Fibroblast of skin of back (primary cell): ENCODE data around the gene TICAM1.
"Not testable (repeated sequence)": the region's sequence is repeated elsewhere in the genome, so short reads cannot be mapped to it uniquely, and the experiment has no call there.

Experiments
- DNase-seq: peaks from one replicate; pipeline ENCODE4 v3.0.0-alpha.2; 2013

TICAM1 gene

DNA sequence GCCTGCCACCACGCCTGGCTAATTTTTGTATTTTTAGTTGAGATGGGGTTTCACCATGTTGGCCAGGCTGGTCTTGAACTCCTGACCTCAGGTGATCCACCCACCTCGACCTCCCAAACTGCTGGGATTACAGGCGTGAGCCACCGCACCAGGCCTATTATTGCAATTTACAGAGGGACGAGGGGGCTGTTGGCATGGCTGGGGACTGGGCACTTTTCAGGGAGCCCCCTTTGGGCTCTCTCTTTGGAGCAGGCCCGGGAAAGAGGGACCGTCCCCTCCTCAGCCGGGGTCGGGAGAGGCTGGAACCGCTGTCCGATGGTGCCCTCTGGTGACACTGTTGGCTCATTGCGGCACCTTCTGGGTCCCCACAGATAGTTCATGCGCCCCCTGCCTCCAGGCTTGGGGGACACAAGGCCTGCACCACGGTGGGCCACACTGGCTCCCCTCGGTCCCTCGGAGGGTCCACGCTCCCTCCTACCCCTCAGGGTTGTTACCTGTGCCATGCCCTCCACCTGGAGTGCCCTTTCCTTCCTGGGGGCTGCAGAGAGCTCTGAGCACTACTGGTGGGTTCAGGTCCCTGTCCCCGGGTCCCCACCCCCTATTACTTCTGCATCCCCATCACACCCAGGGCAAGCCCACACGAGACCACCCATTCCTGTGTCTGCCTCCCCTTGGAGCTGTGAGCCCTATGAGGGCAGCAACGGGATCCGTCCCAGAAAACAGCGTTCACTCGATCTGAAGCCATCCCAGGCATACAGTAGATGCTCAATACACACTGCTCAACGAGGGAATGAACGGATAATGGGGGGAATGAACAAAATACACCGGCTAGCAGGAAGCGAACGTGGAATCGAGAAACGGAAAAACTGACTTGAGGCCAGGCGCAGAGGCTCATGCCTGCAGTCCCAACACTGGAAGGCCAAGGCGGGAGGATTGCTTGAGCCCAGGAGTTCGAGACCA is 27.5 kb downstream of the TICAM1 start:
- DNase-seq: peak; percentile 57

GRCh38 chr19:4802711-4803110 is 28.8 kb downstream of the TICAM1 start:
- DNase-seq: no peak

DNA sequence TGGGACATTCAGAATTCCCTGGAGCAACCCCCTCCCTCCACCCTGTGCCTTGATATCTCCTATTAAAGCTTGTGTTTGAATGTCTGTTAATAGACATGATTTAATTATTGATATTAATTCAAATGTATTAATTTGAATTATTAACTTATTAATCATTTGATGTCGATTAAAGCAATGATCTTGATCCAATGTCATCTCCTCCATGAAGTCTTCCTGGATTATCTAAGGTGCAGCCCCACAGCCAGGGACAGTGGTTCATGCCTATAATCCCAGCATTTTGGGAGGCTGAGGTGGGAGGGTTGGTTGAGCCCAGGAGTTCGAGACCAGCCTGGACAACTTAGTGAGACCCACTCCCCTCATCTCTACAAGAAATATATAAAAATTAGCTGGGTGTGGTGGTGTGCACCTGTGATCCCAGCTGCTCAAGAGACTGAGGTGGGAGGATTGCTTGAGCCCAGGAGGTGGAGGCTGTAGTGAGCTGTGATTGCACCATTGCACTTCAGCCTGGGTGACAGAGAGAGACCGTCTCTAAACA is 30.4 kb downstream of the TICAM1 start:
- no peak for DNase-seq

DNA sequence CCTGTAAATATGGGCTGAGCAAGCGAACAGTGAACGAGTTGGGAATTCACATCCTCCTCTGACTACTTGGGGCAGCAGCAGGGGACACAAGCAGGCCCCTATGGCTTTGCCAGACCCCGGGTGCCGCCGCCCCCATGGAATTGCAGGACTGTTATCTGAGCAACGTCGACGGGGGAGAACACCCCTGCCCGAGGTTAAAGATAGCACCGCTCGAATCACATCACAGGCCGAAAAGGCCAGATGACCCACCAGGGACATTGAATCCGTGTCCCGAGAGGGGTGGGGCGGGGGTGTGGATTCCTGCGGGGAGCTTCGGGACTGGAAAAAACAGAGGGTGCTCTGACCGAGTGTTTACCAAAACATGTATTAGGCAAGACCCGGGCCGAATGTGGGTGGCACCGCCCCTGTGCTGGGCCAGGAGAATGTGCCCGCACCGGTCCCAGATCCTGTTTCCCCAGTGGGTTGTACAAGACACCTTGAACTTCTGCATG is 30.9 kb downstream of the TICAM1 start:
- no peak for DNase-seq

- DNase-seq: no peak
These were observed 36.1 kb downstream of the TICAM1 start for GRCh38 chr19:4795400-4795799.

- DNase-seq: no peak
These were observed 36.5 kb downstream of the TICAM1 start for GRCh38 chr19:4794971-4795370.

DNA sequence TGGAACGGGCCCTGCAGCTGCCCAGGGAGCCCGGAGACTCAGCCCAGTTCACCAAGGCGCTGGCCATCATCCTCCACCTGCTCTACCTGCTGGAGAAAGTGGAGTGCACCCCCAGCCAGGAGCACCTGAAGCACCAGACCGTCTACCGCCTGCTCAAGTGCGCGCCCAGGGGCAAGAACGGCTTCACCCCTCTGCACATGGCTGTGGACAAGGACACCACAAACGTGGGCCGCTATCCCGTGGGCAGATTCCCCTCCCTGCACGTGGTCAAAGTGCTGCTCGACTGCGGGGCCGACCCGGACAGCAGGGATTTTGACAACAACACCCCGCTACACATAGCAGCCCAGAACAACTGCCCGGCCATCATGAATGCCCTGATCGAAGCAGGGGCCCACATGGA is 38.2 kb downstream of the TICAM1 start:
- DNase-seq: not testable (repeated sequence)

DNA sequence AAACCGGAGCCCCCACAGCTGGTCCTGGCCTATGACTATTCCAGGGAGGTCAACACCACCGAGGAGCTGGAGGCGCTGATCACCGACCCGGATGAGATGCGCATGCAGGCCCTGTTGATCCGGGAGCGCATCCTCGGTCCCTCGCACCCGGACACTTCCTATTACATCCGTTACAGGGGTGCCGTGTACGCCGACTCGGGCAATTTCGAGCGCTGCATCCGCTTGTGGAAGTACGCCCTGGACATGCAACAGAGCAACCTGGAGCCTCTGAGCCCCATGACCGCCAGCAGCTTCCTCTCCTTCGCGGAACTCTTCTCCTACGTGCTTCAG is 38.7 kb downstream of the TICAM1 start:
- not testable (repeated sequence) for DNase-seq

DNA sequence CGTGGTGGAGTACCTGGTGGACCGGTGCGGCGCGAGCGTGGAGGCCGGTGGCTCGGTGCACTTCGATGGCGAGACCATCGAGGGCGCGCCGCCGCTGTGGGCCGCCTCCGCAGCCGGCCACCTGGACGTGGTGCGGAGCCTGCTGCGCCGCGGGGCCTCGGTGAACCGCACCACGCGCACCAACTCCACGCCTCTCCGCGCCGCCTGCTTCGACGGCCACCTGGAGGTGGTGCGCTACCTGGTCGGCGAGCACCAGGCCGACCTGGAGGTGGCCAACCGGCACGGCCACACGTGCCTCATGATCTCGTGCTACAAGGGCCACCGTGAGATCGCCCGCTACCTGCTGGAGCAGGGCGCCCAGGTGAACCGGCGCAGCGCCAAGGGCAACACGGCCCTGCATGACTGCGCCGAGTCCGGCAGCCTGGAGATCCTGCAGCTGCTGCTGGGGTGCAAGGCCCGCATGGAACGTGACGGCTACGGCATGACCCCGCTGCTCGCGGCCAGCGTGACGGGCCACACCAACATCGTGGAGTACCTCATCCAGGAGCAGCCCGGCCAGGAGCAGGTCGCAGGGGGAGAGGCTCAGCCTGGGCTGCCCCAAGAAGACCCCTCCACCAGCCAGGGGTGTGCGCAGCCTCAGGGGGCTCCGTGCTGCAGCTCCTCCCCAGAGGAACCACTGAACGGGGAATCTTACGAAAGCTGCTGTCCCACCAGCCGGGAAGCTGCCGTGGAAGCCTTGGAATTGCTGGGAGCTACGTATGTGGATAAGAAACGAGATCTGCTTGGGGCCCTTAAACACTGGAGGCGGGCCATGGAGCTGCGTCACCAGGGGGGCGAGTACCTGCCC is 39.3 kb downstream of the TICAM1 start:
- DNase-seq: not testable (repeated sequence)

GRCh38 chr19:4791183-4792018 is 40.1 kb downstream of the TICAM1 start, which contains the start of gene FEM1A:
TSS of gene FEM1A (plus strand) at chr19:4791734. CDS start at chr19:4791855, 121 bp downstream.
- DNase-seq: peak; percentile 100

GRCh38 chr19:4786412-4787016 is 45.0 kb downstream of the TICAM1 start:
- not testable (repeated sequence) for DNase-seq

GRCh38 chr19:4781801-4782200 is 49.7 kb downstream of the TICAM1 start:
- no peak for DNase-seq

DNA sequence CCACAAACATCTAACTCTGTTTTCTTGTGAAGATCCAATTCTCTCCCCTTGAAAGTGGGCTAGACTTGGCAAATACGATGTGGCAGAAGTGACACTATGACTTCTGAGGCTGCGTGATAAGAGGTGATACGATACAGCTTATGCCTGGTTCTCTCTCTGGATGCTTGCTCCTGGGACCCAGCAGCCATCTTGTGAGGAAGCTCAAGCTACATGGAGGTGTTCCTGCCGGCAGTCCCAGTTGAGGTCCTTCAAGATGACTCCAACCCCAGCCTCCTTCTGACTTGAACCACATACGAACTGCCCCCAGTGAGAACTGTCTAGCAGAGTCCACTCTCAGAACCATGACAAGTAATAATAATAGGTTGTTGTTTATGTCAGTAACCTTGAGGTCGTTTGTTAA is 50.7 kb downstream of the TICAM1 start:
- no peak for DNase-seq

DNA sequence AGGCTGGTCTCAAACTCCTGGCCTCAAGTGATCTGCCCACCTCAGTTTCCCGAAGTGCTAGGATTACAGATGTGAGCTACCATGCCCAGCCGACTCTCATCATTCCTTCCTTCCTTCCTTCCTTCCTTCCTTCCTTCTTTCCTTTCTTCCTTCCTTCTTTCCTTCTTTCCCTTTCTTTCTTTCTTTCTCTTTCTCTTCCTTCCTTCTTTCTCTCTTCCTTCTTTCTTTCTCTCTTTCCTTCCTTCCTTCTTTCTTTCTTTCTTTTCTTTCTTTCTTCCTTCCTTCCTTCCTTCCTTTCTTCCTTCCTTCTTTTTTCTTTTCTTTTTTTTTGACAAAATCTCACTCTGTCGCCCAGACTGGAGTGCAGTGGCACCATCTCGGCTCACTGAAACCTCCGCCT is 53.4 kb downstream of the TICAM1 start:
- DNase-seq: not testable (repeated sequence)

DNA sequence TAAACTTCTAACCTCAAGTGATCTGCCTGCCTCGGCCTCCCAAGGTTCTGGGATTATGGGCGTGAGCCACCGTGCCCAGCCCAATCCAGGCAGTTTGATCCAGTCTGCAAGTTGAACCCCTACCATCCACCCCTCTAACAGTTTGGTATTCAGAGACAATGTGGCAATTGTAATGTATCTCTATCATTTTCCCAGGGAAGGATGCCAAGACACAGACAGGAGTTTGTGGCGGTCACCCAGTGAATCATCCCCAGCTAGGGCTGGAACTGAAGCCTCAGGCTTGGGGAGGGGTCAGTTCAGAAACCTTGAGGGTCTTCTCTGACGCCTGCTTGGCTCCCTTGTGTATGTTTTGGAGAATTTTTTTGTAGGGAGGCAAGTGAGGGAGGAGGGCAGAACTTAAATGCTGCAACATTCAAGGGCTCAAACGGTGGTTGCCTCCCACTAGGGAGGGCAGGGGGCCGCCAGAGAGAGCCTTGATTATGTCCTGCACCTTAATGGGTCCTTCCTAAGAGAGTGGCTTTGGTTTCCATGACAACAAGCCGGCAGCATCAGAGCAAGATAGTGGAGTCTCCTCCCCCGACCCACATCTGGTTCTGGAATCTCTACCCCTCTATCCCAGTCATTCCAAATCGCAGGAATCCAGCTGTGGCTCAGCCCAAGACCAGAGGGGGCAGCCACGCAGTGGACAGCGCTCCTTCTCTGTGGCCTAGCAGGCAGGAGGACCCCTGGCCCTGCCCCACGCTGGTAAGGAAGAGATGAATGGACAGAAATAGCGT is 54.9 kb downstream of the TICAM1 start:
- DNase-seq: no peak

GRCh38 chr19:4775627-4776152 is 55.8 kb downstream of the TICAM1 start:
- DNase-seq: no peak

DNA sequence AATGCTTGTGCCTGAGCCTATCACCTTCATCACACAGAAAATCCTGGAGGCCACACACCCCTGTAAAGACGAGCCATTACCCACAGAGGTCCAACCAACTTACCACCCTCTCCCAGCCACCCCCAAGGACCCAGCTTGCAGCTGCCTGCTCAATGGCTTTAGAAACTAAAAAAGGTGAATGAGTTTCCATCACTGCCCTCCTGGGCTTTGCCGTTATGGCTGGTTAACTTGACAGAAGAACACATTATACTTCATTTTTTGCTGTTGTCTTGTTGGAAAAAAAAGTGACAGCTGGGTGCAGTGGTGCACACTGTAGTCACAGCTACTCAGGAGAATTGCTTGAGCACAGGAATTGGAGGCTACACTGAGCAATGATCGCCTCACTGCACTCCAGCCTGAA is 57.4 kb downstream of the TICAM1 start:
- DNase-seq: no peak

DNA sequence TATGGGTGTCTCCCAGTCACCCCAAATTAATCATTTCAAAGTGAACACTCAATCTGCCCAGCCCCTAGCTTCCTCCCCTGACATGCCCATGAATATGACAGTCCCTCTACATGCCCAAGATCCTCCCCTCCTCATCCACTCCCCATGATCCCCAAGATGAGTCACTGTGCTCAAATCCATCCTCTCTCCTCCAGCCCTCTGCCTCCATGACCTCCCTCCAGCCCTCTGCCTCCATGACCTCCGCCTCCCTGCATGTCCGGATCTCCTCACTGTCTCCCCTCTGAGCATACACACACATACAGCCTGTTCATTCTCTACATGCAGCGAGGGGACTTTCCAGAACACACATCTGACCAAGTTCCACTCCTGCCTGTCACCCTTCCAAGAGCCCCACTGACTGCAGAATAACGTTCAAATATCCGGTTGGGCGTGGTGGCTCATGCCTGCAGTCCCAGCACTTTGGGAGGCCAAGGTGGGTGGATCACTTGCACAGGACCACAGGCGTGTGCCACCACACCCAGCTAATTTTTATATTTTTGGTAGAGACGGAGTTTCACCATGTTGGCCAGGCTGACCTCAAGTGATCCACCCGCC is 58.4 kb downstream of the TICAM1 start:
- no peak for DNase-seq

DNA sequence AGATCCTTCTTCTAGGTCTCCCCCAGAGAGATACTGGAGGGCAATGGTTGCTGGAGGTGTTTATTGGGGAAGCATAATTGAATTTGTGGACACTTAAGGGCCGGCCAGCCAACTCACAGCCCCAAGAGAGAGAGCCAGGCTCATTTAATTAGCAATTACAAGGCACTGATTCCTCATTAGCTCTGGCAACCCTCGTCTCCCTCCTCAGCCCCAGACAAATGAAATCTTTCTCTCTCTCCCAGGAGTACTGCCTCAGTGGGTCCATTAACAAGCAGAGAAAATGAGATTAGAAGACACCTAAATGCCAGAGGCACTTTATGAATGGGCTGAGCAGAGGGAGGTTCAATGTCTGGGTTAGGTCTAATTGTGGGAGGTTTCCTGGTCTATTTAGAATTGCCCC is 58.9 kb downstream of the TICAM1 start:
- no peak for DNase-seq
